Measurements from ENCODE around the gene SIRPG.

GRCh38 chr20:1652104-1652503 lies 5.5 kb downstream of the SIRPG start:
- TF ChIP-seq, protein P1, sequence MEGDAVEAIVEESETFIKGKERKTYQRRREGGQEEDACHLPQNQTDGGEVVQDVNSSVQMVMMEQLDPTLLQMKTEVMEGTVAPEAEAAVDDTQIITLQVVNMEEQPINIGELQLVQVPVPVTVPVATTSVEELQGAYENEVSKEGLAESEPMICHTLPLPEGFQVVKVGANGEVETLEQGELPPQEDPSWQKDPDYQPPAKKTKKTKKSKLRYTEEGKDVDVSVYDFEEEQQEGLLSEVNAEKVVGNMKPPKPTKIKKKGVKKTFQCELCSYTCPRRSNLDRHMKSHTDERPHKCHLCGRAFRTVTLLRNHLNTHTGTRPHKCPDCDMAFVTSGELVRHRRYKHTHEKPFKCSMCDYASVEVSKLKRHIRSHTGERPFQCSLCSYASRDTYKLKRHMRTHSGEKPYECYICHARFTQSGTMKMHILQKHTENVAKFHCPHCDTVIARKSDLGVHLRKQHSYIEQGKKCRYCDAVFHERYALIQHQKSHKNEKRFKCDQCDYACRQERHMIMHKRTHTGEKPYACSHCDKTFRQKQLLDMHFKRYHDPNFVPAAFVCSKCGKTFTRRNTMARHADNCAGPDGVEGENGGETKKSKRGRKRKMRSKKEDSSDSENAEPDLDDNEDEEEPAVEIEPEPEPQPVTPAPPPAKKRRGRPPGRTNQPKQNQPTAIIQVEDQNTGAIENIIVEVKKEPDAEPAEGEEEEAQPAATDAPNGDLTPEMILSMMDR (IDR thresholded peaks at IDR 0.05) = no peak
- TF ChIP-seq POLR2AphosphoS5 (IDR thresholded peaks at IDR 0.05) (no peak), EP300 (IDR thresholded peaks at IDR 0.05) (no peak)

Data from gastroesophageal sphincter (tissue), 3 donors.